HG03280 (cell line): ENCODE measurements around the gene SLX9.

Source experiments
- ATAC-seq: cut with Tn5 transposase; IDR thresholded peaks from one replicate; pipeline ENCODE4 v1.9.1; 2021; ENCODE audit warnings: mild to moderate bottlenecking, moderate library complexity; ENCODE audit not compliant: unreplicated experiment

SLX9 gene

GRCh38 chr21:44999972-45000636 is 60.3 kb downstream of the SLX9 start:
- no peak for ATAC-seq

- ATAC-seq: no peak
Measured at GRCh38 chr21:45000637-45001133, 60.9 kb downstream of the SLX9 start.

- ATAC-seq: no peak
Measured at GRCh38 chr21:45001134-45002095, 61.6 kb downstream of the SLX9 start.

GRCh38 chr21:45002381-45003204 is 62.8 kb downstream of the SLX9 start:
- no peak for ATAC-seq

- no peak for ATAC-seq
Measured at GRCh38 chr21:45003331-45004058, 63.7 kb downstream of the SLX9 start.

GRCh38 chr21:45004059-45004422 is 64.2 kb downstream of the SLX9 start:
- no peak for ATAC-seq

- no peak for ATAC-seq
Measured at GRCh38 chr21:45004481-45005247, 64.8 kb downstream of the SLX9 start.

GRCh38 chr21:45006536-45007095 is 66.8 kb downstream of the SLX9 start:
- ATAC-seq: no peak

- no peak for ATAC-seq
Measured at GRCh38 chr21:45009616-45010015, 69.8 kb downstream of the SLX9 start.

GRCh38 chr21:45010096-45010495 is 70.3 kb downstream of the SLX9 start:
- no peak for ATAC-seq

- ATAC-seq: no peak
Measured at GRCh38 chr21:45010860-45011259, 71.0 kb downstream of the SLX9 start.

- ATAC-seq: no peak
Measured at GRCh38 chr21:45011426-45011825, 71.6 kb downstream of the SLX9 start.

GRCh38 chr21:45011911-45012661 is 72.3 kb downstream of the SLX9 start:
- no peak for ATAC-seq

GRCh38 chr21:45012662-45013259 is 72.9 kb downstream of the SLX9 start:
- no peak for ATAC-seq

- no peak for ATAC-seq
Measured at GRCh38 chr21:45013260-45013841, 73.5 kb downstream of the SLX9 start.

GRCh38 chr21:45014747-45015468 is 75.1 kb downstream of the SLX9 start:
- no peak for ATAC-seq

GRCh38 chr21:45015469-45015860 is 75.6 kb downstream of the SLX9 start:
- ATAC-seq: no peak
